WERI-Rb-1 (cell line): Measurements from ENCODE around the gene C17orf100.

Experiments
- DNase-seq: peaks from one replicate; pipeline ENCODE4 v3.0.0-alpha.2; 2020
- H3K27ac ChIP-seq: fragments of 250-450 bp; sonication (Bioruptor Pico); 2 replicates; pipeline ENCODE4 v1.5.1; 2020; ENCODE audit warnings: mild to moderate bottlenecking, moderate library complexity
- H3K27me3 ChIP-seq: fragments of 250-450 bp; sonication (Bioruptor Pico); 2 replicates; pipeline ENCODE4 v1.5.1; 2021; ENCODE audit warnings: mild to moderate bottlenecking, low read depth, moderate library complexity; ENCODE audit not compliant: insufficient read depth, severe bottlenecking
- H3K36me3 ChIP-seq: fragments of 250-450 bp; sonication (Bioruptor Pico); 2 replicates; pipeline ENCODE4 v1.5.1; 2020; ENCODE audit warnings: mild to moderate bottlenecking, moderate library complexity
- H3K4me3 ChIP-seq: 2 replicates; pipeline ENCODE4 v1.5.1; 2011; ENCODE audit warnings: low read depth, mild to moderate bottlenecking, control low read depth, low read length
- H3K9me3 ChIP-seq: fragments of 250-450 bp; sonication (Bioruptor Pico); 2 replicates; pipeline ENCODE4 v1.5.1; 2021; ENCODE audit warnings: mild to moderate bottlenecking, moderate library complexity; ENCODE audit not compliant: severe bottlenecking
- TF ChIP-seq, protein P1 (sequence below): IDR thresholded peaks from 2 replicates; pipeline ENCODE4 v1.5.1; 2011; ENCODE audit warnings: low read depth, mild to moderate bottlenecking, control low read depth, inconsistent platforms, low read length

Gene C17orf100

DNA sequence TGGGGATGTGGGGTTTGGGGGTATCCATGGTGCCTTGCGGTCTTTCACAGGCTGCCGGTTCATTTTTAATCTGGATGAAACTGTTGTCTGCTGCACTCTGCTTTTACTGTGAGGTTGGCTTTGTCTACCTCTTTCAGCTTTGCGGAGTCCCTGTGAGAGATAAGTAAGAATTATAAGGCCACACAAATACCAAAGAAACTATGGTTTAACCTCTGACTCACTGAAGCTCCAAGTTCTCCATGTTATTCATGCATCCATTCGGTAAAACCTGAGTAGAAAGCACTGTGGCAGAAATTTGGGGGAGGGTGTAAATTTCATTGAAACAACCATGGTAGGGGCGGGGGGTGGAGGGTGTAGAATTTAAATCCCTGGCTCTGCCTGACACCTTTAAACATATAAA, 41.6 kb upstream of the C17orf100 start:
- no peak for DNase-seq
- H3K4me3 ChIP-seq, result no peak overlapping the region
- H3K27me3 ChIP-seq, result no peaks in the 10 kb centered on the region
- no peak overlapping the region for H3K27ac ChIP-seq
- H3K9me3 ChIP-seq, result no peaks in the 10 kb centered on the region
- H3K36me3 ChIP-seq, result peaks cover 74% of the 10 kb centered on the region
- TF ChIP-seq, protein P1, sequence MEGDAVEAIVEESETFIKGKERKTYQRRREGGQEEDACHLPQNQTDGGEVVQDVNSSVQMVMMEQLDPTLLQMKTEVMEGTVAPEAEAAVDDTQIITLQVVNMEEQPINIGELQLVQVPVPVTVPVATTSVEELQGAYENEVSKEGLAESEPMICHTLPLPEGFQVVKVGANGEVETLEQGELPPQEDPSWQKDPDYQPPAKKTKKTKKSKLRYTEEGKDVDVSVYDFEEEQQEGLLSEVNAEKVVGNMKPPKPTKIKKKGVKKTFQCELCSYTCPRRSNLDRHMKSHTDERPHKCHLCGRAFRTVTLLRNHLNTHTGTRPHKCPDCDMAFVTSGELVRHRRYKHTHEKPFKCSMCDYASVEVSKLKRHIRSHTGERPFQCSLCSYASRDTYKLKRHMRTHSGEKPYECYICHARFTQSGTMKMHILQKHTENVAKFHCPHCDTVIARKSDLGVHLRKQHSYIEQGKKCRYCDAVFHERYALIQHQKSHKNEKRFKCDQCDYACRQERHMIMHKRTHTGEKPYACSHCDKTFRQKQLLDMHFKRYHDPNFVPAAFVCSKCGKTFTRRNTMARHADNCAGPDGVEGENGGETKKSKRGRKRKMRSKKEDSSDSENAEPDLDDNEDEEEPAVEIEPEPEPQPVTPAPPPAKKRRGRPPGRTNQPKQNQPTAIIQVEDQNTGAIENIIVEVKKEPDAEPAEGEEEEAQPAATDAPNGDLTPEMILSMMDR, result no peak

DNA sequence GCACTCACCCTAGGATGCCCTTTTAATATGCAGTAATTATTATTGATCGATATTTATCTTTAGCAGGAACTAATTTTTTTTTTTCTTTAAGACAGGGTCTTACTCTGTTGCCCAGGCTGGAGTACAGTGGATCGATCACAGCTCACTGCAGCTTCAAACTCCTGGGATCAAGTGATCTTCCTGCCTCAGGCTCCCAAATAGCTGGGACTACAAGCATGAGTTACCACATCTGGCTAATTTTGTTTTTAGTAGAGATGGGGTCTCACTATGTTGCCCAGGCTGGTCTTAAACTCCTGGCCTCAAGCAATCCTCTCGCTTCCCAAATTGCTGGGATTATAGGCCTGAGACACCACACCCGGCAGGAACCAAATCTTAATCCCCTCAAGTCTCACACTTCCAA, 40.3 kb upstream of the C17orf100 start:
- H3K36me3 ChIP-seq, result peaks cover 68% of the 10 kb centered on the region
- TF ChIP-seq, protein P1, result no peak
- no peaks in the 10 kb centered on the region for H3K27me3 ChIP-seq
- DNase-seq, result no peak
- H3K9me3 ChIP-seq, result no peaks in the 10 kb centered on the region
- no peak overlapping the region for H3K27ac ChIP-seq
- H3K4me3 ChIP-seq, result no peak overlapping the region

DNA sequence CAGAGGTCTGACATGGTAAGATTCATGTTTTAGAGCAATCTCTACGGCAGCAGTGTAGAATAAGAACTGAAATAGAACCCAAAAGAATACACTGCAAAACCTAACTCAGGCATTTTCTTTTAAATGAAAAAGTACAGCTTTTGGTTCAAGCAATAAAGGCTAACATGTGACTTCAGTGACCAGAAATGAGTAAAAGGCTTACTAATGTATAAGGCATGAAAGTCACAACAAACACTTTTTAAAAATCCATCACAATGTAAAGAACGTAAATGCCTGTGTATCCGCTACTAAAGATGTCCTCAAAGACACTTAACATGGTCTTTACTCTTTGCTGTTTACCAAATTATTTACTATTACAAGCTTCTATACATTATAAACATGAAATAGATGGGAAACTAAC, 27.6 kb upstream of the C17orf100 start:
- no peaks in the 10 kb centered on the region for H3K9me3 ChIP-seq
- H3K4me3 ChIP-seq, result no peak overlapping the region
- TF ChIP-seq, protein P1, result no peak
- DNase-seq, result no peak
- H3K36me3 ChIP-seq, result peaks cover 54% of the 10 kb centered on the region
- H3K27ac ChIP-seq, result no peak overlapping the region
- no peaks in the 10 kb centered on the region for H3K27me3 ChIP-seq

DNA sequence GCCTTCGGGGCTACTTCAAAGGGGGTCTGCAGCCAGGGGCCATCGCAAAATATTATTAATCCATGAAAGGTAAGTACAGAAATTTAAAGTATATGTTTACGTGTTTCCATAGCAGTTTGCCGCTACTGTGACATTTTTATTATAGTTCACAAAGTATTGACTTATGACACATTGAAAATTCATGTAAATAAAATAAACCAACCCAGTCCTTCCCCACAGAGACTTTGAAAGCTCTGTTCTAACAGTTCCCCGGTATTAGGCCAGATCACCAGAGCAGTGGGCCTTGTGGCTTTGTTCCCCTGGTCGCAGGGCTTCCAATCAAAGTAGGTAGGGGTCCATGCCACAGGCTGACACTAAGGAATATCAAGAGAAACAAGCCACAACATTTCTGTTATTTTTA, 24.9 kb upstream of the C17orf100 start:
- Histone ChIP-seq H3K27ac (no peak overlapping the region), H3K9me3 (no peaks in the 10 kb centered on the region), H3K36me3 (peaks cover 67% of the 10 kb centered on the region), H3K4me3 (no peak overlapping the region), H3K27me3 (no peaks in the 10 kb centered on the region)
- no peak for DNase-seq
- TF ChIP-seq, protein P1, result no peak

DNA sequence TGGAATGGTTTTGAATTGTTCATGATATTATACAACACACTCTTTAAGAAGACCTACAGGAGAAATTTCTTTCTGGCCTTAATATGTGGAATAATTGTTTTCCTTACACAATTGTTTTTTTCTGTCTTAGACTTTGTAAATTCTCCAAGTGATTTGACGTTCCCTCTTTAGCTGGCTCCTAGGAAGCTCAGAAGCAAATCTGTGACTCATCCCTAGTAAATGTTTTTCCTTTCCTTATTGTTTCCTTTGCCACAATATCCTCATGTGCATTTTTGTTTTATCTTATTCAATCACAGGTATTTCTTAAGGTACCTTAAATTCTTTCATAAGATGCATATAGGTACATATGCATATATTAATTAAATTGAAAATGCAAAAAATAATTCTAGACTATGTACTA, 24.5 kb upstream of the C17orf100 start:
- Histone ChIP-seq H3K27ac (no peak overlapping the region), H3K9me3 (no peaks in the 10 kb centered on the region), H3K36me3 (peaks cover 69% of the 10 kb centered on the region), H3K4me3 (no peak overlapping the region), H3K27me3 (no peaks in the 10 kb centered on the region)
- DNase-seq, result no peak
- TF ChIP-seq, protein P1, result no peak

DNA sequence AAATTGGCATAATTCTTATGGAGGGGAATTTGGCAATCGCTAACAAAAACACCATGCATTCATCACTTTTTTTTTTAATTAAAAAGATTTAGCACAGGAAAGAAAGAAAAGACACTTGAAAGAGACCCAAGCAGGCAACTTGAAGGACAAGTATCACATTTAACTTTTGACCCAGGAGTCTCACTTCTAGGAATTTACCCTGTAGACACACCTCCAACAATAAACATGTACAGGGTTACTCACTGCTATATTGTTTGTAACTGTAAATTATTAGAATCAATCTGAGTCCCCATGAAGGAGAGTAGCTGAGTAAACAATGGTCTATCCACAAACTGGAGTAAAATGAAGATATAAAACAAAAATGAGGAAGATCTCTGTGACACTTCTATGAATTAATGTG, 21.2 kb upstream of the C17orf100 start:
- Histone ChIP-seq H3K9me3 (no peaks in the 10 kb centered on the region), H3K4me3 (no peak overlapping the region), H3K27ac (no peak overlapping the region), H3K36me3 (peaks cover 88% of the 10 kb centered on the region), H3K27me3 (no peaks in the 10 kb centered on the region)
- TF ChIP-seq, protein P1, result no peak
- no peak for DNase-seq
